ENCODE results near the gene TMEM273. TPM values are rescaled to one million over a fixed set of nuclear protein-coding genes. Genes with fewer than 3 reads are reported as not detected.

TMEM273 gene
- total RNA-seq, 1 donor from 2014 or later = not detected

DNA sequence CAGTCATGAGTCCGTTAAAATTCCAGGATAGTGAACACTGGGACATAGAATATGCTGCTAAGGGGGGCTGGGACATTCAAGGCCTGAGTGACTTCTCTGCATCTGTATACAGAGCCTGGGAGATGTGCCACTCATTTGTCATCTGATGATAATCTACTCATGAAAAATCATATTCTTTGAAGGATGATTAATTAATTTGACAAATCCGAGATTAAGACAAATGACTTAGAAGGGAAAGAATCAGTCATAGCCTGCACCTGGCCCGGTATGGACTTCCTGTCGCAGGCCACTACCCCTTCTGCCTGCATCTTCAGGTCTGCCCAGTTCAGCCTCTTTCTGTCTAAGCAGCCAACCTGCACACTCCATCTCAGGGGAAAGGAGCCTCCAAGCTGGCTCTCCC, 35.5 kb downstream of the TMEM273 start:
- no peak overlapping the region for H3K4me3 ChIP-seq (ENCODE audit: low read depth, low read length)
- DNase-seq (ENCODE audit: low read depth) = no peak
- TF ChIP-seq, protein P1, sequence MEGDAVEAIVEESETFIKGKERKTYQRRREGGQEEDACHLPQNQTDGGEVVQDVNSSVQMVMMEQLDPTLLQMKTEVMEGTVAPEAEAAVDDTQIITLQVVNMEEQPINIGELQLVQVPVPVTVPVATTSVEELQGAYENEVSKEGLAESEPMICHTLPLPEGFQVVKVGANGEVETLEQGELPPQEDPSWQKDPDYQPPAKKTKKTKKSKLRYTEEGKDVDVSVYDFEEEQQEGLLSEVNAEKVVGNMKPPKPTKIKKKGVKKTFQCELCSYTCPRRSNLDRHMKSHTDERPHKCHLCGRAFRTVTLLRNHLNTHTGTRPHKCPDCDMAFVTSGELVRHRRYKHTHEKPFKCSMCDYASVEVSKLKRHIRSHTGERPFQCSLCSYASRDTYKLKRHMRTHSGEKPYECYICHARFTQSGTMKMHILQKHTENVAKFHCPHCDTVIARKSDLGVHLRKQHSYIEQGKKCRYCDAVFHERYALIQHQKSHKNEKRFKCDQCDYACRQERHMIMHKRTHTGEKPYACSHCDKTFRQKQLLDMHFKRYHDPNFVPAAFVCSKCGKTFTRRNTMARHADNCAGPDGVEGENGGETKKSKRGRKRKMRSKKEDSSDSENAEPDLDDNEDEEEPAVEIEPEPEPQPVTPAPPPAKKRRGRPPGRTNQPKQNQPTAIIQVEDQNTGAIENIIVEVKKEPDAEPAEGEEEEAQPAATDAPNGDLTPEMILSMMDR (conservative IDR thresholded peaks at IDR 0.05; ENCODE audit: low read depth, low read length) = no peak

DNA sequence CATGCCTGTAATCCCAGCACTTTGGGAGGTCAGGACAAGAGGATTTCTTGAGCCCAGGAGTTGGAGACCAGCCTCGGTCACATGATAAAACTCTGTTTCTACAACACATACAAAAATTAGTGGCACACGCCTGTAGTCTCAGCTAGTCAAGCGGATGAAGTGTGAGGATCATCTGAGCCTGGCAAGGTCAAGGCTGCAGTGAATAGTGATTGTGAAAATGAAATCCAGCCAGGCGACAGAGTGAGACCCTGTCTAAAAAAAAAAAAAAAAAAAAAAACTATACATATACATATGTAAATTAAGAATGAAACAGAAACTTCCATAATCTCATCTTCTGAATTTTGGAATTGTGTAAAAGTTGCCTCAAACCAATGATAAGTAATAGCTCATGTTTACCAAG, 36.2 kb downstream of the TMEM273 start:
- TF ChIP-seq, protein P1 (conservative IDR thresholded peaks at IDR 0.05; ENCODE audit: low read depth, low read length) = no peak
- H3K4me3 ChIP-seq (ENCODE audit: low read depth, low read length) = no peak overlapping the region
- no peak for DNase-seq (ENCODE audit: low read depth)

DNA sequence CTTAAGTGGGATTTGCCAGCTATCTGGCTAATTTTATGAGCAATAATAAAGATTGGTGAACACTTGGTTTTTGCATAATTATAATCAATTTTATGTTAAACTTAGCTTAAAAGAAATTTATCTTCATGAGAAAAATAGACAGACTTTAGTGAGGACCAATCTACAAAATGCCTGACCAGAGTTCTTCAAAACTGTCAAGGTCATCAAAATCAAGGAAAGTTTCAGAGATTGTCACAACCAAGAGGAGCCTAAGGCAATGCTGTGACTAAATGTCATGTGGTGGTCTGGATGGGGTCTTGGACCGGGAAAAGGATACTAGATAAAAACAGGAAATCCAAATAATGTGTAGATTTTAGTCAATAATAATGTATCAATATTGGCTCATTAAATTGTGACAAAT, 36.7 kb downstream of the TMEM273 start:
- TF ChIP-seq, protein P1 (conservative IDR thresholded peaks at IDR 0.05; ENCODE audit: low read depth, low read length) = no peak
- no peak overlapping the region for H3K4me3 ChIP-seq (ENCODE audit: low read depth, low read length)
- DNase-seq (ENCODE audit: low read depth) = no peak

DNA sequence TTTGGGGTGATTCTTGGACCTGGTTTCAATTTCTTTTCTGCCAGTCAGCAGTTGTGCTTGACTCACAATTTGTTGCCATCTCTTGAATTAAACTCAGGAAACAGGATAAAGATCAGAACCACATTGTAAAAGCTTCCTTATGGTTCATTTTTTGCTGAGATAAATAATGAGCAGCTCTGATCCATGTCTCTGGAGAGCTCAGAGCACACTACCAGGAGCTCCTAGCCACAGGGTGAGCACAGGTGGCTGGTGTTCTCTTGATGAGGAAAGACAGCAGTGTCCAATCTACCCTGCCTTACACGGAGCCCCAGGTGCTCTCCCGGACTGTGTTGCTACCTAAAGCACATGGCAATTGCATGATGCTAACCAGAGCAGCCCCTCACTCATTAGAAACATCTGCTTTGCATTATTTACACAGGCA, 37.2 kb downstream of the TMEM273 start:
- no peak overlapping the region for H3K4me3 ChIP-seq (ENCODE audit: low read depth, low read length)
- TF ChIP-seq, protein P1 (conservative IDR thresholded peaks at IDR 0.05; ENCODE audit: low read depth, low read length) = no peak

DNA sequence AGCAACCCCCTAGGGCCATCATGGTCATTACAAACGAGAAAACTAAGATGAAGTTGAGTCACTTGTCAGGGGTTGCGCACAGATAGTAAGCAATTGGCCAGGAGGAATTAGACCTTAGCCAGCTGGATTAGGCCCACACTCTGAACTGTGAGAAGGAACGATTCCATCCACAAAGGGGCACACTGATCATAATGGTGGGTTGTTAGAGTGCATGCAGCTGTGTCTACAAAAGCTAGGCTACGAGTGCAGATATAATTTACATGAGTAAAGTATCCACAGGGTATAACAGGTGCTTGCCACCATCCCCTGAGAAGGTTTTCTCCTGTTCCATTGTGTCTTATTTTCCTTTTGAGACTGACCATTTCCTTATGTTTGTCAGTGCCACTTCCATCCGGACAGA, 37.8 kb downstream of the TMEM273 start:
- DNase-seq (ENCODE audit: low read depth) = no peak
- TF ChIP-seq, protein P1 (conservative IDR thresholded peaks at IDR 0.05; ENCODE audit: low read depth, low read length) = no peak
- H3K4me3 ChIP-seq (ENCODE audit: low read depth, low read length) = no peak overlapping the region

More for the DNA sequence above, 37.2 kb downstream of the TMEM273 start:
- DNase-seq (ENCODE audit: low read depth) = no peak

DNA sequence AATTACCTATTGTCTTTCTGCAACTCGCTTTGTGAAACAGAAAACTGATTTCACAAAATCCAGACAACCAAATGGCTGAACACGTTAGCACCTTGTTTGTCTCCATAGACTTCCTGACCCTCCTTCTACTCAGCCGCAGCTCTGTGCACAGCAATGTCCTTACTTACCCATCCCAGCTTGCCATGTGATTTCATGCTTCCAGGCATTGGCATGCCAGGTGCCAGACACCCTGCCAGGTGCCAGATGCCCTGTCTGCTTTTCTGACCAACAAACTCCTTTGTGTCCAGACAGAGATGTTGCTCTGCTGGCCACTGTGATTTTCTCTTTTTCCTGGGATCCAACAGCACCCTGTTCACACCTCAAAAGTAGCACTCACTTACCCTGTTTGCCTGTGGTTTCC, 38.3 kb downstream of the TMEM273 start:
- TF ChIP-seq, protein P1 (conservative IDR thresholded peaks at IDR 0.05; ENCODE audit: low read depth, low read length) = no peak
- H3K4me3 ChIP-seq (ENCODE audit: low read depth, low read length) = no peak overlapping the region
- DNase-seq (ENCODE audit: low read depth) = no peak

DNA sequence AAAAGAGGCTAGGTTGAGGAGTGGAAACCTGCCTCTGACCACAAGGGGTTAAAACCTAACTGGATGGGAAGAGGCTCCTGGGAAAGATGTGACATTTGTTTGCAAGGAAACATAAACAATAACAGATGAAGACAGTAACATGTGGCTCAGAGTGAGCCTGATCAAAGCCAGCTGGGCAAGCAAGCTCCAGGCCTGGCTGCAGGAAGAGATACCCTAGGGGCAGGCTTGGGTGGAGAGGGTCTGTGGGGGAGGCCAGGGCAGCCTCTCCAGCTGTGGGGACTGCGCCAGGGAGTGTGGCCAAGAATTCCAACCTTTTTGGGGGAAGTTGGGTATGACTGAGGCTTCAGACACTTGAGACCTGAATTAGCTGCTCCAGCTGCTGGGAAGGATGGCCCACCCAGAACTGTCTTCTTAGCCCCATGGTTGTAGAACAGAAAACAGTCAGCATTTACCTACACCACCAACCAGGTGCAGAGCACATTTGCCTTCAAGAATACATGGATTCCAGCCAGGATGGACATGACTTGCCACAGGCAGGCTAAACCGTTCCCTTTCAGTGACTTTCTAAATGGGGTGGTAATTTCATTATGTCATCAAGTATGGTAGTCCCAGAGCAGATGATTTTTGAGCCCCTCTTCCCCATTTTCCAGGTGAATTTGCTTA, 44.0 kb downstream of the TMEM273 start:
- H3K4me3 ChIP-seq (ENCODE audit: low read depth, low read length) = no peak overlapping the region
- DNase-seq (ENCODE audit: low read depth) = no peak
- TF ChIP-seq, protein P1 (conservative IDR thresholded peaks at IDR 0.05; ENCODE audit: low read depth, low read length) = no peak
